Right hindlimb (tissue), 1 donor: ENCODE data around the gene YARS1.

Experiments
- DNase-seq: peaks from one replicate; pipeline ENCODE4 v3.0.0-alpha.2; 2018

YARS1 gene

DNA sequence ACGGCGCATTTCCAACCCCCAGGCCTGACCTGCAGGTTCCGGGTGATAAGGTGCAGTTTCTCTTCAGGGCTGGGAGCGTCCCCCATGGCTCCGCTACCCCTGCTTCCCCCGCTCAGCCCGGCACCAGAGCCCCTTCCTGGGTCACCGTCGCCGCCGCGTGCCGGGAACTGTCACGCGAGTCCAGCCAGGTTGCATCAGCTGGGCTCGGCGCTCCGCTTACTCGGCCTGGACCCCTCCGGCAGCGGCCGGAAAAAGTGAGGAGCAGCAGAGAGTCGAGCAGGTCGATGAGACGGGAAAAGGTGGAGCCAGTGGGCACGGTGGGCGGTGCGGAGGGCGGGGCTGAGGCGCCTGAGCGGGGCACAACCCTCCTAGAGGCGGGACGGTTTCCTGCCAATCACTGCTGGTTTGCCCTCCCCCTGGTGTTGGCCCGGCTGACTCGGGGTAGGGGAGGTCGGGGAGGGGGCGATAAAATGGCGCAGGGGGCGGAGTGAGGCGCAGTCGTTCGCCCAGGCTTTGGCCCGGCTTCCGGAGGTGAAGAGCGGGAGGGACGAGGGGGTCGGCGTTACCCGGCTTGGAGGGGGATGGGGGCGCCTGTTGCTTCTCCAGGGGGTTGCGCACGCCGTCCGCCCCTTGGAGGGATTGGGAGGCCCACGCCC is at the start of gene YARS1, which contains the start of gene S100PBP:
YARS1 (minus strand) TSS at position 200 of the 656 bp plus-strand sequence; CDS start at position 86, 114 bp downstream.
S100PBP (plus strand) TSS at position 495 of the 656 bp plus-strand sequence. CDS start 8,447 bp downstream, outside the sequence.
- peak; percentile 100 for DNase-seq

- DNase-seq: no peak
Measured at GRCh38 chr1:32865639-32866405, 48.7 kb upstream of the YARS1 start.

- no peak for DNase-seq
Measured at GRCh38 chr1:32864375-32865019, 47.3 kb upstream of the YARS1 start.

DNA sequence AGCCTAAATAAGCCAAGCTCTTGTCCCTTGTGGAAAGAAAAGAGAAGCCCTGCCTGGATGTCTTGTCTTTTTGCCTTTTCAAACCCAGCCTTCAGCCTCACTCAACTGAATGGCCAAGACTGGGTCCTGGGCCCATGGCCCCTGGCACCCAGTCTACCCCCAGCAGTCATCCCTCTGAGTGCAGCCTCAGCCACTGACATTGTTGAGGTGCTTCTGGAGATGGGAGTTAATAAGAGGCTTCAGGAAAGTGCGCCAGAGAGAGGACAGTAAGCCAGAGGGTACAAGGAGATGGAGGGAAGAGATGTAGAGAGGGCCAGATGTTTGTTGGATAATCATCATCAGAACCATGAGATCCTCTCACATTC is 46.7 kb upstream of the YARS1 start:
- DNase-seq: no peak

- DNase-seq: no peak
Measured at GRCh38 chr1:32863218-32863880, 46.2 kb upstream of the YARS1 start.

DNA sequence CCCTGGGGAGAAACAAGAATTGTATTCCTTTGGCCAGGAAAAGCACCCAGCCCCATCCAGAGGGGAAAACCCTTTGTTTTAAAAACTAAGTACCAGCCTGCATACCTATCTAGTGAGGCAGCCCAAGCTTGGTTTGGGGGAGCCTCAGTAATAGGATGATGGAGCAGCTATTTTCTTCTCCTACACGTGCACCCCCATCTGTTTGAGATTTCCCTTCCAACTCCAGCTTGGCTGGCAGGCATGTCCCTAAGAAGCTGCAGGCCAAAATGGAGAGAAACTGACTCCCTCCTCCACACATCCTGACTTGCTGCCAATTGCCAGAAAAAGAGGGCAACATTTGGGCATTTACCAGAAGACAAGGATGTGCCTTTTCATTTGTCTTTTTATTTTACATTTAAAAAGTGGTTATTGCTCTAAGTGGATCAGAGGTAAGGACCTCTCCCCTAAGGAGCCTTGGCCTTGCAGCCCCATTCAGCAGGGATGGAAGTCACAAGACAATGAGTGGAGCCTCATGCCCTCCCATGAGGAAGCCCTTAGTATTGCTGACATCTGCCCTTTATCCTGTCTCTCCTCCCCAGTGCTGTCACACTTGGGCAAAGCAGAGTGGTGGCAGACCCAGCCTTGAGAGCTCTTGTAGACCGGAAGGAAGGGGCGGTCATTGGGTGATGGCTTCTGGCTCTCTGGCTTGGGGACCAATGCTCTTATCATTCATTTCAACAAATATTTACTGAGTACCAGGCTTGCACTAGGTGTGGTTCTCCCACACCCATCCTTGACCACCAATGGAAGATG is 44.9 kb upstream of the YARS1 start:
- no peak for DNase-seq

- DNase-seq: no peak
Measured at GRCh38 chr1:32860566-32860965, 43.4 kb upstream of the YARS1 start.

GRCh38 chr1:32859915-32860314 is 42.8 kb upstream of the YARS1 start:
- no peak for DNase-seq

DNA sequence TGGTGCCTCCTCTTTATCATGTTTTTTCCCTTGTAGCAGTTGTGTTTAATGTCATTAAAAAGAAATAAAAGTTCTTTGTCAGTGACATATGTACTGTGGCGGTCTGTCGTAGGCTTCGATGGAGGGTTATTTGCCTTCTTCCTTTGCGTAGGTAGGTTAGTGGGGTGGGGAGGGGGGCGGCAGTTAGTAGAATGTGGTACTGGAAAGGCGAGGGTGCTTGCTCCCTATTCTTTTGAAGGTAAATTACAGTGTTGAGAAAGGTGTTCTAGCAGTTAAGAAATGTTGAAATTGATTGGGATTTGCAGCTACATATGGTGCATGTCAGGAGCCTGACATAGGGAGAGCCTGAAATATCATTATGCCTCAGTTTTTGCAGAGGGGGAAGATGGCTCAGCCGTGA is 41.6 kb upstream of the YARS1 start:
- no peak for DNase-seq

GRCh38 chr1:32858136-32858535 is 41.0 kb upstream of the YARS1 start:
- no peak for DNase-seq

DNA sequence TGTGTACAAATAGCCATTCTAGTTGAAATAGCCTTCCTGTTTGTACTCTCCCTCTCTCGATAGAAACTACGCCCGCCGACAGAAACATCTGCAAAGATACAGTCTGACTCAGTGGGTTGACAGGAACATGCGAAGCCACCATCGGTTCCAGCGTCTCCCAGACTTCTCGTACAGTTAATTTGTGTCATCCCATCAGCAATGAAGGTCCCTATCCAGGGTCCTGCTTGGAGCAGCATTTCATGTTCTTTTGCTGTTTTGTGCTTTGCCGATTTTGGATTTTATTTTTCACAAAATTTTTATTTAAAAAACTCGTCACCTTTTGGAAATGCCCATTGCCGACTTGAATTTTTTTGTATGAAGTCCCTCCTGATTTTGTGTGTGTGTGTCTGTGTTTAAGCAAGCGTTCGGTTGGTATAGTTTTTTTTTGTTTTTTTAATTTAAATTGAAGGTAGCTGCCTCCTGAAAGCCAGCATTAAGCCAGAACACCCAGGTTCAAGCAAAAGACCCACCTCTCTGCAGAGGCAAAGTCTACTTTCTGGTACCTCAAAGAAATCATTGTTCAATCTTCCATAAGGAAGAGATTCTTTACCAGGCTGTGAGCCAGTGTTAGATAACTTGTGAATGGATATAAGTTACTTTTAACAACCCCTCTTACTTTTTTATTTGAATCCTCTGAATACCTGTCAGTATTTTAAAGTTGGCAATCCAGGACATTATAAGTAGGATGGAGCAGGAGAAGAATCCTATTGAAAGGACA is 38.9 kb upstream of the YARS1 start:
- no peak for DNase-seq

- no peak for DNase-seq
Measured at GRCh38 chr1:32848354-32849063, 31.4 kb upstream of the YARS1 start.

DNA sequence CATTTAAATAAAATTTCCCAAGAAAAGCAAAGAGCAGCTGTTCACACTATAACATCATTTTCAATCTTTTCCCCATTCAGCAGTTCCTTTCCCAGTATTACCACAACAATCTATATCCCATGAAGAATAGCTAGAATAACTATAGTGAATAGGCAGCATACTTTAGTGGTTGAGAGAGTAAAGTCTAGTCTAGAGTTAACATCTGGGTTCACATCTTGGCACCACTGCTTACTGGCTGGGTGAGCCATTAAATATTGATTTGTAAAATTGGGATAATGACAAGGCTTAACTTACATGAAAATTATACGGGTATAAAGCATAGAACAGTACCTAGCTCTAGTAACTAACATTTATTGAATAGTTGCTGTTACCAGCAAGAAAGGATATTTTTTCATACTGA is 14.7 kb upstream of the YARS1 start:
- no peak for DNase-seq

DNA sequence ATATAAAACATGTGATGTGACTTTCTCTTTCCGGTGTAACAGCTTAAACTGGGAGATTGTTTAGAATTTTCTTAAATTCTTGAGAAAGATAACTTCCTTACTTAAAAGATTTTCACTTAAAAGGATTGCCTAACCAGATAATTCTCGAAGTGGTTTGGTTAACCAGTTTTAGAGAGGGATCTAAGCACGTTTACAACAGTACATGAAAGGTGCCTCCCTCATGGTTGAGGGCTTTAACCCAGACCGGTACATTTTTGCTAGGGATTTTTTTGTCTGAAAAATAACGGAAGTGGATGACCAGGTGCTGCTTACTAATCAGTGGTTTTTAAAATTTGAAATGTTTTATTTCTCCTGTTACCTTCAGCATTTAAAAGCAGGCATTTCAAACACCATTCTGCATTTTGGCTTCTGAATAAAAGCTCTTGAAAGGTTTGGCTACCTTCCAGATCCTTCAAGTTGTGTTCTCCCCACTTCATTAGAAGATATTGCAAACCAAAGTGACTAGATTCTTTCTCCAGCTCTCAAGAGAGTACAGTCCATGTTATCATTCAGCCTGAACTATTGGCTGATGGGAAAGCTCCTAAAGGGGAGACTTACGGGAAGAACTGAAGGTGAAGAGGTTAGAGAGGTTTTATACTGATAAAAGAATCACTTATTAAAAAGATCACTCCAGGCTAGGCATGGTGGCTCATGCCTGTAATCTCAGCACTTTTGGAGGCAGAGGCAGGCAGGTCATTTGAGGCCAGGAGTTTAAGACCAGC is 13.1 kb upstream of the YARS1 start:
- DNase-seq: no peak

GRCh38 chr1:32828341-32828740 is 11.2 kb upstream of the YARS1 start:
- no peak for DNase-seq

DNA sequence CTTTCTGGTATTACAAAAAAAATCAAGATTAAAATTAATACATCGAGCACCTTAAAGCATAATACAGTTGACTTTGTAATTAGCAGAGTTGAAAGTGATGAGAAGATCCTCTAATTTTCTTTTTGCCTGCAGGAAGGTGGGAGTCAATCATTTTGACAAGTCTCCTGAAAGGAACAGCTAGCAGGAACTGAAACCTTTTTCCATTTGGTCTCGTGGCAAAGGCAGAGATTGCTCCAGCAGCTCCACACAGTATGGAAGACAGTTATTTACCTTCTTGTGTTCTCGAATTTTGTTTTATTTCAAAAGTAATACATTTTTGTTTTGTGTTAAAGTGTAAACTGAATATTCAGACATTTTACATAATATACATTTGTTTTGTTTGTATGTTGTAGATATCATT is 8.0 kb upstream of the YARS1 start:
- no peak for DNase-seq

DNA sequence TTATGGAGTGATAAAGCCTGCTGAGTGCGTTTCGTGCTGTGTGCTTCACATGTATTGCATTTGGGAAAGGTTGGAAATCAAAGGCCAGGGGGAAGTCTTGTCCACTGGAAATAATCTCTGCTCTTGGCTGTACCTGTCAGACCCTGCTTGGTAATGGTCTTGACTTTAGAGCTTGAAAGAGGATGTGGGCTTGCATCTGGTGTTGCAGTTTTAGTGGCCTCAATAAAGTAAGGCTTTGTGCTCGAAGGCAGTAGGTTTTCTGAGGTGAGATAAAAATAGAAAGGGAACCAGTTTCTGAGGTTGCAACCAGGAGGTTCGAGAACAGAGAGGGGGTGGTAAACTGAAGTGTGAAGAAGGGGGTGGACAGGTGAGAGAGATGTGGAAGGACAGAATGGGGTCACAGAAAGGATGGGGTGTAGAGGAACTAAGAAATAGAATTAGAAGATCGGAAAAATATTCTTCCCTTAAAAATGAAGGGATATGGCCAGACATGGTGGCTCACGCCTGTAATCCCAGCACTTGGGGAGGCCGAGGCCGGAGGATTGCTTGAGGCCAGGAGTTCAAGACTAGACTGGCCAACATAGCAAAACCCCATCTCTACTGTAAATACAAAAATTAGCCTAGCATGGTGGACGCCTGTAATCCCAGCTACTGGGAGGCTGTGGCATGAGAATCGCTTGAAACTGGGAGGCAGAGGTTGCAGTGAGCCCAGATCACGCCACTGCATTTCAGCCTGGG is 1.8 kb upstream of the YARS1 start:
- DNase-seq: no peak

- peak; percentile 82 for DNase-seq
Measured at GRCh38 chr1:32817815-32818786, 943 bp upstream of the YARS1 start.
